HL-60 (cell line): Measurements from ENCODE around the gene DDX27.

ENCODE experiments used
- POLR2AphosphoS5 ChIP-seq: IDR thresholded peaks from 2 replicates; pipeline ENCODE4 v1.6.1; 2012; ENCODE audit warnings: low read depth
- TF ChIP-seq, protein P1 (sequence below): IDR thresholded peaks from one replicate; pipeline ENCODE4 v1.5.1; 2011; ENCODE audit warnings: low read length, control low read depth, inconsistent platforms; ENCODE audit not compliant: insufficient read depth

DNA sequence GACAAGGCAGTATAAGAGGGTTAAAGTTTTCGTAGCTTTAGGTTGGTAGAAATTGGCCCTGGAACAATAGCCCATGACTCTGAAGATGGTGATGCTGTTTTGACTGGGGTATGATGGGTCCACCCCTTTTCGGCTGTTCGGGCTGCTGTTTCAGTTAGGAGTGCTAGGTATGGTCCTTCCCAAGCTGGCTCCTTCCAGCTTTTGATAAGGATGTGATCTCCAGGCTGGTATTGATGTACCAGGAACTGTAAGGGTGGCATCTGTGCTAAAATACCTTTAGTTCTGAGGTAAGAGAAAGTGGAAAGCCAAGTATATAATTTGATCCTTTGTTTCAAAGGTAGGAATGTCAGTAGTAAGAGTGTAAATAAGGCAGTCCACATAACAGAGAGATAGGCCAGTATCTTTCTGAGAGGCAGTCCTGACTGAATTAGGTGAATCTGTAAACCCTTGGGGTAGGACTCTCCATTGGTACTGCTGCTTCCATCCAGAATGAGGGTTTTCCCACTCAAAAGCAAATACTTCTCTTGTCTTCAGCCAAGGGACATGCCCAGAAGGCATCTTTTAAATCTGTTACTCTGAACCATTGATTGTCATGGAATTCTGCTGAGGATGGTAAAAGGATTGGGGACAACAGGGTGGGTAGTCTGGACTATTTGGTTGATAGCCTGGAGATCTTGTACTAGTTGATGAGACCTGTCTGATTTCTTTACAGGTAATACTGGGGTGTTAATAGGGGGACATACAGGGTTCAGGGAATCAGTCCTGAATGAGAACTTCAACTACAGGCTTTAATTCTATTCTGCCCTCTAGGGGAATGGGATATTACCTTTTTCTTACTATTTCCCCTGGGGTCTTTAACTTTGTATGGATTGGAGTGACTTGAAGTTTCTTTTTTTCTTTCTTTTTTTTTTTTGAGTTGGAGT lies 64.7 kb downstream of the DDX27 start:
- TF ChIP-seq POLR2AphosphoS5, result peak; percentile 72
- TF ChIP-seq, protein P1, sequence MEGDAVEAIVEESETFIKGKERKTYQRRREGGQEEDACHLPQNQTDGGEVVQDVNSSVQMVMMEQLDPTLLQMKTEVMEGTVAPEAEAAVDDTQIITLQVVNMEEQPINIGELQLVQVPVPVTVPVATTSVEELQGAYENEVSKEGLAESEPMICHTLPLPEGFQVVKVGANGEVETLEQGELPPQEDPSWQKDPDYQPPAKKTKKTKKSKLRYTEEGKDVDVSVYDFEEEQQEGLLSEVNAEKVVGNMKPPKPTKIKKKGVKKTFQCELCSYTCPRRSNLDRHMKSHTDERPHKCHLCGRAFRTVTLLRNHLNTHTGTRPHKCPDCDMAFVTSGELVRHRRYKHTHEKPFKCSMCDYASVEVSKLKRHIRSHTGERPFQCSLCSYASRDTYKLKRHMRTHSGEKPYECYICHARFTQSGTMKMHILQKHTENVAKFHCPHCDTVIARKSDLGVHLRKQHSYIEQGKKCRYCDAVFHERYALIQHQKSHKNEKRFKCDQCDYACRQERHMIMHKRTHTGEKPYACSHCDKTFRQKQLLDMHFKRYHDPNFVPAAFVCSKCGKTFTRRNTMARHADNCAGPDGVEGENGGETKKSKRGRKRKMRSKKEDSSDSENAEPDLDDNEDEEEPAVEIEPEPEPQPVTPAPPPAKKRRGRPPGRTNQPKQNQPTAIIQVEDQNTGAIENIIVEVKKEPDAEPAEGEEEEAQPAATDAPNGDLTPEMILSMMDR, result no peak
